SK-N-SH treated with all-trans-retinoic acid at 6 μM for 48 hours (cell line): ENCODE measurements around the gene CELSR2.

Experiments
- ATAC-seq: fragments of 200-7000 bp; cut with Tn5 transposase; 3 replicates; pipeline ENCODE4 v1.9.1; 2020; ENCODE audit warnings: mild to moderate bottlenecking, moderate library complexity
- ARNTL ChIP-seq: fragments of 450-650 bp; formaldehyde crosslinking; IDR thresholded peaks from 2 replicates; pipeline ENCODE4 v1.5.0; 2020; ENCODE audit warnings: low read depth, mild to moderate bottlenecking, moderate library complexity, borderline replicate concordance
- BACH2 ChIP-seq: fragments of 250-450 bp; sonication (Bioruptor Pico); IDR thresholded peaks from 2 replicates; pipeline ENCODE4 v1.9.0; 2021; ENCODE audit warnings: mild to moderate bottlenecking, borderline replicate concordance
- CREB5 ChIP-seq: fragments of 250-450 bp; sonication (Bioruptor Pico); IDR thresholded peaks from 2 replicates; pipeline ENCODE4 v1.5.1; 2020; ENCODE audit warnings: low read depth, mild to moderate bottlenecking, moderate library complexity
- CSDC2 ChIP-seq: fragments of 250-450 bp; sonication (Bioruptor Pico); IDR thresholded peaks from 2 replicates; pipeline ENCODE4 v1.5.0; 2020; ENCODE audit warnings: mild to moderate bottlenecking, moderate library complexity
- CSRNP3 ChIP-seq: fragments of 250-450 bp; sonication (Bioruptor Pico); IDR thresholded peaks from 2 replicates; pipeline ENCODE4 v1.5.1; 2021; ENCODE audit warnings: mild to moderate bottlenecking, moderate library complexity
- ESRRG ChIP-seq: fragments of 250-450 bp; sonication (Bioruptor Pico); IDR thresholded peaks from 2 replicates; pipeline ENCODE4 v1.6.1; 2021; ENCODE audit warnings: mild to moderate bottlenecking
- GLIS3 ChIP-seq: fragments of 250-450 bp; sonication (Bioruptor Pico); IDR thresholded peaks from 2 replicates; pipeline ENCODE4 v1.5.0; 2020; ENCODE audit warnings: mild to moderate bottlenecking, moderate library complexity
- ISL1 ChIP-seq: fragments of 250-450 bp; sonication (Bioruptor Pico); IDR thresholded peaks from 2 replicates; pipeline ENCODE4 v2.1.2; 2022; ENCODE audit warnings: mild to moderate bottlenecking, moderate library complexity
- OSR1 ChIP-seq: fragments of 250-450 bp; sonication (Bioruptor Pico); IDR thresholded peaks from 2 replicates; pipeline ENCODE4 v1.8.0; 2022; ENCODE audit warnings: moderate library complexity, mild to moderate bottlenecking, inconsistent platforms
- PATZ1 ChIP-seq: fragments of 250-450 bp; sonication (Bioruptor Pico); IDR thresholded peaks from 2 replicates; pipeline ENCODE4 v1.8.0; 2020; ENCODE audit warnings: mild to moderate bottlenecking, moderate library complexity, borderline replicate concordance
- PPARA ChIP-seq: fragments of 250-450 bp; sonication (Bioruptor Pico); IDR thresholded peaks from 2 replicates; pipeline ENCODE4 v1.5.0; 2020; ENCODE audit warnings: mild to moderate bottlenecking, borderline replicate concordance
- RARB ChIP-seq: fragments of 250-450 bp; sonication (Bioruptor Pico); IDR thresholded peaks from 2 replicates; pipeline ENCODE4 v1.8.0; 2021; ENCODE audit warnings: mild to moderate bottlenecking, moderate library complexity
- SNAI2 ChIP-seq: fragments of 250-450 bp; sonication (Bioruptor Pico); IDR thresholded peaks from 2 replicates; pipeline ENCODE4 v1.5.0; 2020; ENCODE audit warnings: mild to moderate bottlenecking, moderate library complexity
- TCF4 ChIP-seq: fragments of 250-450 bp; sonication (Bioruptor Pico); IDR thresholded peaks from 2 replicates; pipeline ENCODE4 v1.8.0; 2021; ENCODE audit warnings: mild to moderate bottlenecking, moderate library complexity, borderline replicate concordance
- TOX ChIP-seq: fragments of 250-450 bp; sonication (Bioruptor Pico); IDR thresholded peaks from 2 replicates; pipeline ENCODE4 v1.8.0; 2021; ENCODE audit warnings: mild to moderate bottlenecking, moderate library complexity, borderline replicate concordance
- ZC3H10 ChIP-seq: fragments of 250-450 bp; sonication (Bioruptor Pico); IDR thresholded peaks from 2 replicates; pipeline ENCODE4 v1.5.1; 2021; ENCODE audit warnings: mild to moderate bottlenecking, moderate library complexity
- ZFP3 ChIP-seq: fragments of 250-450 bp; sonication (Bioruptor Pico); IDR thresholded peaks from 2 replicates; pipeline ENCODE4 v1.5.0; 2020; ENCODE audit warnings: mild to moderate bottlenecking, moderate library complexity
- ZFP30 ChIP-seq: fragments of 450-650 bp; formaldehyde crosslinking; IDR thresholded peaks from 2 replicates; pipeline ENCODE4 v1.5.0; 2022; ENCODE audit warnings: mild to moderate bottlenecking, moderate library complexity
- ZNF565 ChIP-seq: fragments of 450-650 bp; formaldehyde crosslinking; conservative IDR thresholded peaks from 2 replicates; pipeline ENCODE4 v1.5.0; 2020; ENCODE audit warnings: low read depth, mild to moderate bottlenecking, moderate library complexity
- ZNF70 ChIP-seq: fragments of 450-650 bp; formaldehyde crosslinking; IDR thresholded peaks from 2 replicates; pipeline ENCODE4 v1.5.0; 2020; ENCODE audit warnings: mild to moderate bottlenecking, moderate library complexity
- ZNF8 ChIP-seq: fragments of 450-650 bp; formaldehyde crosslinking; IDR thresholded peaks from 2 replicates; pipeline ENCODE4 v1.5.0; 2020; ENCODE audit warnings: mild to moderate bottlenecking, moderate library complexity
- TF ChIP-seq, protein P1 (sequence below): fragments of 250-450 bp; sonication (Bioruptor Pico); IDR thresholded peaks from 2 replicates; pipeline ENCODE4 v1.5.0; 2020; ENCODE audit warnings: mild to moderate bottlenecking, moderate library complexity
- TF ChIP-seq, protein P2 (sequence below): fragments of 250-450 bp; sonication (Bioruptor Pico); IDR thresholded peaks from 2 replicates; pipeline ENCODE4 v1.8.0; 2021; ENCODE audit warnings: low read depth, mild to moderate bottlenecking, moderate library complexity, borderline replicate concordance

The CELSR2 gene

GRCh38 chr1:109275706-109276345, 26.5 kb downstream of the CELSR2 start:
- ATAC-seq: peak; percentile 15
- TF ChIP-seq PPARA (CRISPR knock-in tag): no peak
- no peak for TF ChIP-seq TOX (CRISPR knock-in tag)
- TF ChIP-seq CSDC2: no peak
- TF ChIP-seq ZFP3 (CRISPR knock-in tag): no peak
- no peak for TF ChIP-seq ZFP30 (CRISPR knock-in tag)
- TF ChIP-seq OSR1 (CRISPR knock-in tag): no peak
- TF ChIP-seq BACH2 (CRISPR knock-in tag): no peak
- TF ChIP-seq ISL1: no peak
- no peak for TF ChIP-seq ESRRG (CRISPR knock-in tag)
- no peak for TF ChIP-seq PATZ1 (CRISPR knock-in tag)
- TF ChIP-seq RARB: no peak
- TF ChIP-seq ZC3H10 (CRISPR knock-in tag): no peak
- TF ChIP-seq, protein P1, sequence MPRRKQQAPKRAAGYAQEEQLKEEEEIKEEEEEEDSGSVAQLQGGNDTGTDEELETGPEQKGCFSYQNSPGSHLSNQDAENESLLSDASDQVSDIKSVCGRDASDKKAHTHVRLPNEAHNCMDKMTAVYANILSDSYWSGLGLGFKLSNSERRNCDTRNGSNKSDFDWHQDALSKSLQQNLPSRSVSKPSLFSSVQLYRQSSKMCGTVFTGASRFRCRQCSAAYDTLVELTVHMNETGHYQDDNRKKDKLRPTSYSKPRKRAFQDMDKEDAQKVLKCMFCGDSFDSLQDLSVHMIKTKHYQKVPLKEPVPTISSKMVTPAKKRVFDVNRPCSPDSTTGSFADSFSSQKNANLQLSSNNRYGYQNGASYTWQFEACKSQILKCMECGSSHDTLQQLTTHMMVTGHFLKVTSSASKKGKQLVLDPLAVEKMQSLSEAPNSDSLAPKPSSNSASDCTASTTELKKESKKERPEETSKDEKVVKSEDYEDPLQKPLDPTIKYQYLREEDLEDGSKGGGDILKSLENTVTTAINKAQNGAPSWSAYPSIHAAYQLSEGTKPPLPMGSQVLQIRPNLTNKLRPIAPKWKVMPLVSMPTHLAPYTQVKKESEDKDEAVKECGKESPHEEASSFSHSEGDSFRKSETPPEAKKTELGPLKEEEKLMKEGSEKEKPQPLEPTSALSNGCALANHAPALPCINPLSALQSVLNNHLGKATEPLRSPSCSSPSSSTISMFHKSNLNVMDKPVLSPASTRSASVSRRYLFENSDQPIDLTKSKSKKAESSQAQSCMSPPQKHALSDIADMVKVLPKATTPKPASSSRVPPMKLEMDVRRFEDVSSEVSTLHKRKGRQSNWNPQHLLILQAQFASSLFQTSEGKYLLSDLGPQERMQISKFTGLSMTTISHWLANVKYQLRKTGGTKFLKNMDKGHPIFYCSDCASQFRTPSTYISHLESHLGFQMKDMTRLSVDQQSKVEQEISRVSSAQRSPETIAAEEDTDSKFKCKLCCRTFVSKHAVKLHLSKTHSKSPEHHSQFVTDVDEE (CRISPR knock-in tag): no peak
- TF ChIP-seq GLIS3 (CRISPR knock-in tag): no peak
- TF ChIP-seq CSRNP3: no peak
- no peak for TF ChIP-seq ZNF70 (CRISPR knock-in tag)
- no peak for TF ChIP-seq CREB5
- no peak for TF ChIP-seq ZNF565 (CRISPR knock-in tag)

DNA sequence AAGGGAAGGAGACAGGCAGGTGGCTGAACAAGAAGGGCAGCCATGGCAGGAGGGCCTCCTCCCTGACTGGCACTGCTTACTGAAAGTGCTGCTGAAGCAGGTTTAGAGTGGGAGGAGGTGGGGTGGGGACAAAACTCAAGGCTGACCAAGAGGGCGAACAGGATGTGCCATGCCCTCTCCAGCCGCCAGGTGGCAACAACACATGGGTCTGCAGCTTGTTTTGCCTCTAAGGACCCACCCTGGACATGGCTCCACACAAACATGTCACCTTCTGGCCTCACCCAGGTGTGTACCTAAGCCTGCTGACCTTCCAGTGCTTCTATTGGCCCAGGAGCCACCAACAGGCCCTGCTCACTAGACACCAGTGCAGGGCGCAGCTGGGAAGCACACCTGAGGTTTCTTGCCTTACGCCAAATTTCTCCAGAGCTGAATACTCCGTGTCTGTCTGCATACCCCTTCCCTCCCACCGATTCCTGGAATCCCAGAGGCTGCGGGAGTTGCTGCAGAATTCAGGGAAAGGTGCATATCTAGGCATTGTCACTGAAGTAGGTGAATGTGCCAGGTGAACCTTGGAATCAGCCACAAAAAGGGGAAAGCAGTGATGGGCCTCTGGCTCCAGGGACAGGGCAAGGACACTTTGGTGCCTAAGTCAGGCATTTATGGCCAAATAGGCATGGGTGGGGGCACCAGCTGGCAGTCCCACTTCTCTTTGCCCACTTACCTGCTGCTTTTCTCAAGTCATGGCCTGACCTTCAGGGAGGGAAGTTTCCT, 28.3 kb downstream of the CELSR2 start:
- TF ChIP-seq ISL1 (no peak), TCF4 (no peak), ZNF70 (CRISPR knock-in tag) (no peak), ZNF8 (CRISPR knock-in tag) (no peak), ZFP30 (CRISPR knock-in tag) (no peak), ZFP3 (CRISPR knock-in tag) (no peak), ARNTL (no peak), CREB5 (no peak), ZC3H10 (CRISPR knock-in tag) (no peak), GLIS3 (CRISPR knock-in tag) (no peak), ESRRG (CRISPR knock-in tag) (no peak), ZNF565 (CRISPR knock-in tag) (no peak), SNAI2 (no peak), OSR1 (CRISPR knock-in tag) (no peak), PATZ1 (CRISPR knock-in tag) (no peak), TOX (CRISPR knock-in tag) (no peak), CSRNP3 (no peak), RARB (no peak), BACH2 (CRISPR knock-in tag) (no peak)
- TF ChIP-seq, protein P2, sequence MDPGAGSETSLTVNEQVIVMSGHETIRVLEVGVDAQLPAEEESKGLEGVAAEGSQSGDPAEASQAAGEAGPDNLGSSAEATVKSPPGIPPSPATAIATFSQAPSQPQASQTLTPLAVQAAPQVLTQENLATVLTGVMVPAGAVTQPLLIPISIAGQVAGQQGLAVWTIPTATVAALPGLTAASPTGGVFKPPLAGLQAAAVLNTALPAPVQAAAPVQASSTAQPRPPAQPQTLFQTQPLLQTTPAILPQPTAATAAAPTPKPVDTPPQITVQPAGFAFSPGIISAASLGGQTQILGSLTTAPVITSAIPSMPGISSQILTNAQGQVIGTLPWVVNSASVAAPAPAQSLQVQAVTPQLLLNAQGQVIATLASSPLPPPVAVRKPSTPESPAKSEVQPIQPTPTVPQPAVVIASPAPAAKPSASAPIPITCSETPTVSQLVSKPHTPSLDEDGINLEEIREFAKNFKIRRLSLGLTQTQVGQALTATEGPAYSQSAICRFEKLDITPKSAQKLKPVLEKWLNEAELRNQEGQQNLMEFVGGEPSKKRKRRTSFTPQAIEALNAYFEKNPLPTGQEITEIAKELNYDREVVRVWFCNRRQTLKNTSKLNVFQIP: no peak
- TF ChIP-seq, all 23 proteins: peak for 0
- ATAC-seq: peak; percentile 83
